Measurements from ENCODE around the gene PIP5K1C.

Gene PIP5K1C

GRCh38 chr19:3721131-3721886 lies 21.0 kb upstream of the PIP5K1C start:
- DNase-seq (ENCODE audit: low spot score): peak; percentile 79

DNA sequence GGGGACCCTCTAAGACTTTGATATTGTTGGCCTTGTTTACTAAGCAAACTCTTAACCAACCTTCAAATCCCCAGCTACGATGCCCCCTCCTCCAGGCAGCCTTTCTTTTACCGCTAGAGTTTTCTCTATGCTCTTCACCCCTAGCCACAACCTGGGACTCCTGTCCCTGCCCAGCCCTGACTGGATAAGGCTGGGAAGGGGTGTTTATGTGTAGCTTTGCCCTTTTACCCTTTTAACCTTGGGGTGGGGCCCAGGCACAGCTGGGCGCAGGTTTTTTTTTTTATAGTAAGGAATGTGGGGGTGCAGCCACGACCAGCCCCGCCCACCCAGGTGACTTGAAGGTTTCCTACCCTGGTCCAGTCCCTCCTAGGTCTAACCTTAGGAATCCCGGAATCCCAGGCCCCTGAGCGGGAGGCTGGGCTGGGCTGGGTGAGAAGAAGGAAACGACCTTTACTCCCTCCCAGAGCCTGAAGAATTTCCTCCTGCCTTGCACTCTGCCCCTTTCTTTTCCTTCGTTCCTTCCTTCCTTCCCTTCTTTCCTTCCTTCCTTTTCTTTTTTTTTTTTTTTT lies 20.2 kb upstream of the PIP5K1C start:
- DNase-seq (ENCODE audit: low spot score): no peak

DNA sequence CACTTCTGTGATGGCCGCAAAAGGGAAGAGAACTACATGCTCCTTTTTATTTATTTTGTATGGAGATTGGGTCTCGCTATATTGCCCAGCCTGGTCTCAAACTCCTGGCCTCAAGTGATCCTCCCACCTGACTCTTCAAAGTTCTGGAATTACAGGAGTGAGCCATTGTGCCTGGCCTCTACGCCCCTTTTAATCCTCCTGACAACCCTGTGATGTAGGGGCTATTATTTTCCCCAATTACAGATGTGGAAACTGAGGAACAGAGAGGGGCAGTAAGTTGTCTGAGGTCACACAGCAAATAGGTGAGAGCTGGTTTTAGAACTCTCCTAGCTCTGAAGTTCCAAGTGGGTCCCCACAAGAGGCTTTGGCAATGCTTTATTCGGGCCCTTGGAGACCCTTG lies 19.6 kb upstream of the PIP5K1C start:
- DNase-seq (ENCODE audit: low spot score): no peak

DNA sequence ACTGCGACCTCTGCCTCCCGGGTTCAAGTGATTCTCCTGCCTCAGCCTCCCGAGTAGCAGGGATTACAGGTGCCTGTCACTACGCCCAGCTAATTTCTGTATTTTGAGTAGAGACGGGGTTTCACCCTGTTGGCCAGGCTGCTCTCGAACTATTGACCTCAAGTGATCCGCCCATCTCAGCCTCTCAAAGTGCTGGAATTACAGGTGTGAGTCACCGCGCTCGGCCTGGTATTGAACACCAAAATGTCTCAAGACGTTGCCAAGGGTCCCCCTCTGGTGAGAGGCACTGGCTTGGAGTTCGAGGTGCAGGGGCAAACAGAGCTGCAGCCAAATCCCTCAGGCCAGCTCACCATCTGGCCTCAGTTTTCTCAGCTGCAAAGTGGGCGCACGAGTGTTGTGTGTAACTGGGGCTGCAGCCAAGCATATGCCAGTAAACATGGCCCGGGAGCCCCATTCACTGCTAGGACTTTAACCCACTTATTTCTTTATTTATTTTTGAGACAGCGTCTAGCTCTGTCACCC lies 15.9 kb upstream of the PIP5K1C start:
- no peak for DNase-seq (ENCODE audit: low spot score)

DNA sequence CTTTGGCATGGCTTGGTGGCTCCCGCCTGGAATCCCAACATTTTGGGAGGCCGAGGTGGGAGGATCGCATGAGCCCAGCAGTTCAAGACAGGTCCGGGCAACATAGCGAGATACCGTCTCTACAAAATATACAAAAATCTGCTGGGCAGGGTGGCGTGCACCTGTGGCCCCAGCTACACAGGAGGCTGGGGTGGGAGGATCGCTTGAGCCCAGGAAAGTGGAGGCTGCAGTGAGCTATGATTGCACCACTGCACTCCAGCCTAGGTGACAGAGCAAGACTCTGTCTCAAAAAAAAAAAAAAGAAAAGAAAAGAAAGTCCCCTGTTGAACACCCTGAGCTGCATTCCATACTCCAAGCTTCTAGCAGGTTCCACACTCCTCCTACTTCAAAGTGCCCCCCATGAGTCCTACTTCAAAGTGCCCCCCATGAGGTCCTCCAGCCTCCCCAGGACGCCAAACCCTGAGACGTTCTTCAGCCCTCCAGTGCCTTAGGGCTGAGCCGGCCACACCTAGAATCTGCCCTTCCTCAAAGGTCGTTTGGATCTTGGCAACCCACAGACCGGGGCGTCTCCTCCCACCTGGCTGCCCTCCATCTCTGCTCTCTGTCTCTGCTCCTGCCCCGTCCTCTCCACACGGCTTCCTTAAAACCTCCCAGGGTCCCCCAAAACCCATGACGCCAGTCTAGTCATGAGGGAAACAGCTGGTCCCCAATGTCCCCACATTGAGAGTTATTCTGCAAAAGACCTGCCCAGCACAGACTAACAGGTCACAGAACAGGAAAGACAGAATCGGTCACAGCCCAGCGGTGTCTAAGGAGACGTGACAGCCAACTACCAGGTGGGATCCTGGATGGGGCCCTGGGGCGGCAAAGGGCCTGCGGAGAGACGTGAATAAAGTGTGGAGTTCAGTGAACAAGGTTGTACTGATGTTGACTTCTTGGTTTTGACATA lies 12.7 kb upstream of the PIP5K1C start:
- DNase-seq (ENCODE audit: low spot score): no peak

- DNase-seq (ENCODE audit: low spot score): no peak
These were observed 10.1 kb upstream of the PIP5K1C start for GRCh38 chr19:3710265-3710812.

- no peak for DNase-seq (ENCODE audit: low spot score)
These were observed 8.1 kb upstream of the PIP5K1C start, which contains the start of gene TJP3 for GRCh38 chr19:3708207-3708931. TJP3 (plus strand) TSS chr19:3708384; CDS start chr19:3728433, 20,049 bp downstream.

GRCh38 chr19:3707868-3708206 lies 7.6 kb upstream of the PIP5K1C start:
- DNase-seq (ENCODE audit: low spot score): no peak

DNA sequence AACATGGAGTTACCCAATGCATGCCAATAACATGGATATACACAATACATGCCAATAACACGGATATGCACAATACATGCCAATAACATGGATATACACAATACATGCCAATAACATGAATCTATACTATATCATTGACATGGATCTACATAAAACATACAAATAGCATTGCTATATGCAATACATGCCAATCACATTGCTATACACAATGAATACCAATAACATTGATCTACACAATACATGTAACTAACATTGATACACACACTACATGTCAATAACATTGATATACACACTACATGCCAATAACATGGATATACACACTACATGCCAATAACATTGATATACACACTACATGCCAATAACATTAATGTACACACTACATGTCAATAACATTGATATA lies 932 bp upstream of the PIP5K1C start:
- DNase-seq (ENCODE audit: low spot score): no peak

GRCh38 chr19:3699741-3700241 lies 477 bp downstream of the PIP5K1C start:
- DNase-seq (ENCODE audit: low spot score): no peak

GRCh38 chr19:3698974-3699740 lies 1.1 kb downstream of the PIP5K1C start:
- peak; percentile 64 for DNase-seq (ENCODE audit: low spot score)

GRCh38 chr19:3698386-3698950 lies 1.8 kb downstream of the PIP5K1C start:
- peak; percentile 33 for DNase-seq (ENCODE audit: low spot score)

GRCh38 chr19:3697671-3698385 lies 2.4 kb downstream of the PIP5K1C start:
- DNase-seq (ENCODE audit: low spot score): no peak

GRCh38 chr19:3697094-3697493 lies 3.2 kb downstream of the PIP5K1C start:
- no peak for DNase-seq (ENCODE audit: low spot score)

GRCh38 chr19:3696660-3696995 lies 3.6 kb downstream of the PIP5K1C start:
- no peak for DNase-seq (ENCODE audit: low spot score)

DNA sequence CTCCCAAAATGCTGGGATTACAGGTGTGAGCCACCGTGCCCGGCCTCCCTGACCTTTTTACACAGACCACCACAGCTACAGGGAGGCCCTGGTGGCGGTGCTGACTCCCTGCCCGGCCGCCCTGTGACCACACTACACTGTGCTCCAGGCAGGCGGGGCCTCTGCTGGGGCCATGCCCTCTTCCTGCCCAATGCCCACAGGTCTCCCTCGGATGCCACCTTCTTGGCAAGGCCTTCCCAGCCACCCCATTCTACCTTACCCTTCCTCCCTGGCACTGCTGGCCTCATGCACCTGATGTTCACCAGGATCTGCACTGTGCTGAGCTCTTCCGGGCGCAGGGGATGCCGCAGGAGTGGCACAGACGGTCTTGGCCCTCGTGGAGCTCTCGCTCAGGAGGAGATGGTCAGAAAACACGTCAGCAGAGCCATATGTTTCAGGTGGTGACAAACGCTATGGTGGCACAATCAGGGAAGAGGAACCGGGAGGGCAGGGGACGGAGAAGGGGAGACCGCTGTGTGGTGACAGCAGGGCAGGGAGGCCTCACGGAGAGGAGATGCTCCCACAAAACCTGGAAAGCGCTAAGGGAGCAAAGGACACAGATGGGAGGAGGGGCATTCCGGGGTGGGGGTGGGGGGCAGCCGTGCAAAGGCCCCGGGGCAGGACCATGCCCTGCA lies 4.1 kb downstream of the PIP5K1C start:
- DNase-seq (ENCODE audit: low spot score): no peak

DNA sequence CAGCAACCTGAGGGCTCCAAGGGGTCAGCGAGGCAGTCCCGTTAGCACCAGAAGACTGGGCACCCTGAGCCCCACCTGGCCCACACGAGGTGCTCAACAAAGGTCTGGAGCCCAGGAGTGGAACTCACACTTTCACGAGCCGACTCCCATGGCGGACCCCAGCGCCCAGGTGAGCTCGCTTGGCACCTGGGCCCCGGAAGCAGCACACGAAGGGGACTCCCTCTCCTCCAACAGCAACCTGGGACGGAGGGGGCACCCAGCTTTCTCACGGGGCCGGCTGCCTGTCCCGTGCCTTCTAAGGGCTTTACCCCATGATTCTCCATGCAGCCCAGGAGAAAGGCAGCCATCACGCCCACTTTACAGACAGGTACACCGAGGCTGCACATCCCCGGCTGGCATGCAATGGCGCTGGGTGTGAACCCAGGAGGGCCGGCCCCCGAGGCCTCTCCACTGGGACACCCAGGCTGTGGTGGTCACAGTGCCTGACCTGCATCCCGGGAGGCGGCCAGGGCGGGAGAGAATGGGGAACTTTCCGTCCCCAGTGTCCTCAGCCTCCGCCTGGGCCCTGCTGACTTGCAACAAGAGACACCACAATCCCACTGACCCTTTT lies 5.0 kb downstream of the PIP5K1C start:
- no peak for DNase-seq (ENCODE audit: low spot score)

- DNase-seq (ENCODE audit: low spot score): no peak
These were observed 5.7 kb downstream of the PIP5K1C start for GRCh38 chr19:3694361-3695123.

Data from RKO (cell line).